K562 (cell line): ENCODE data around the gene C17orf114.

Experiments
- CBFA2T3 ChIP-seq: fragments of 450-650 bp; IDR thresholded peaks from 2 replicates; pipeline ENCODE4 v1.6.1; 2017
- CREB3L1 ChIP-seq: fragments of 450-650 bp; IDR thresholded peaks from 2 replicates; pipeline ENCODE4 v1.6.1; 2014; ENCODE audit warnings: low read depth, mild to moderate bottlenecking, moderate library complexity, borderline replicate concordance
- FOXO4 ChIP-seq: fragments of 450-650 bp; formaldehyde crosslinking; IDR thresholded peaks from 2 replicates; pipeline ENCODE4 v1.4.0; 2020; ENCODE audit warnings: mild to moderate bottlenecking, moderate library complexity
- HDGF ChIP-seq: fragments of 450-650 bp; IDR thresholded peaks from 2 replicates; pipeline ENCODE4 v1.6.1; 2016
- MGA ChIP-seq: fragments of 450-650 bp; IDR thresholded peaks from 2 replicates; pipeline ENCODE4 v1.6.1; 2016; ENCODE audit warnings: mild to moderate bottlenecking, moderate library complexity
- SIN3B ChIP-seq: fragments of 450-650 bp; IDR thresholded peaks from 2 replicates; pipeline ENCODE4 v1.6.1; 2017; ENCODE audit warnings: low read depth, mild to moderate bottlenecking, moderate library complexity
- SP1 ChIP-seq: sonication (generic); formaldehyde crosslinking; IDR thresholded peaks from 2 replicates; pipeline ENCODE4 v1.8.1; 2022; ENCODE audit warnings: mild to moderate bottlenecking, missing genetic modification reagents
- ZKSCAN8 ChIP-seq: fragments of 200-800 bp; sonication (Bioruptor generic); IDR thresholded peaks from 2 replicates; pipeline ENCODE4 v1.6.1; 2016; ENCODE audit warnings: missing genetic modification characterization, missing compliant biosample characterization
- ZNF766 ChIP-seq: fragments of 200-800 bp; sonication (Bioruptor generic); conservative IDR thresholded peaks from 2 replicates; pipeline ENCODE4 v1.6.1; 2016; ENCODE audit warnings: missing genetic modification characterization, missing compliant biosample characterization

C17orf114 gene

GRCh38 chr17:4833178-4833940 is 31.2 kb upstream of the C17orf114 start, which contains the start of gene MINK1 (continued):
- TF ChIP-seq MGA = no peak
- TF ChIP-seq FOXO4 = no peak
- 0 out of 2 replicates have a peak, but pooled peaks have one; percentile 31 for TF ChIP-seq SIN3B
- TF ChIP-seq HDGF = no peak
- TF ChIP-seq ZKSCAN8 (CRISPR knock-in tag) = no peak
- no peak for TF ChIP-seq SP1 (CRISPR knock-in tag)
- TF ChIP-seq CREB3L1 = 0 out of 2 replicates have a peak, but pooled peaks have one; percentile 67
- no peak for TF ChIP-seq ZNF766 (CRISPR knock-in tag)
- TF ChIP-seq CBFA2T3 = no peak; the same call in 1 of the 2 replicates
